Stimulated activated CD8-positive, alpha-beta memory T cell treated with anti-CD3 and anti-CD28 coated beads, Interleukin-7, amount 100 ng/mL, for 24 hours (primary cell): ENCODE data around the gene PCBP4.

Experiments used
- DNase-seq: peaks from one replicate; pipeline ENCODE4 v3.0.0-alpha.2; 2020; ENCODE audit warnings: low read depth

The PCBP4 gene

GRCh38 chr3:51967384-51968169, at the start of gene PCBP4:
Gene PCBP4, minus strand, starts transcription at chr3:51967454. Its CDS starts 6,214 bp downstream, at chr3:51961240.
- no peak for DNase-seq

DNA sequence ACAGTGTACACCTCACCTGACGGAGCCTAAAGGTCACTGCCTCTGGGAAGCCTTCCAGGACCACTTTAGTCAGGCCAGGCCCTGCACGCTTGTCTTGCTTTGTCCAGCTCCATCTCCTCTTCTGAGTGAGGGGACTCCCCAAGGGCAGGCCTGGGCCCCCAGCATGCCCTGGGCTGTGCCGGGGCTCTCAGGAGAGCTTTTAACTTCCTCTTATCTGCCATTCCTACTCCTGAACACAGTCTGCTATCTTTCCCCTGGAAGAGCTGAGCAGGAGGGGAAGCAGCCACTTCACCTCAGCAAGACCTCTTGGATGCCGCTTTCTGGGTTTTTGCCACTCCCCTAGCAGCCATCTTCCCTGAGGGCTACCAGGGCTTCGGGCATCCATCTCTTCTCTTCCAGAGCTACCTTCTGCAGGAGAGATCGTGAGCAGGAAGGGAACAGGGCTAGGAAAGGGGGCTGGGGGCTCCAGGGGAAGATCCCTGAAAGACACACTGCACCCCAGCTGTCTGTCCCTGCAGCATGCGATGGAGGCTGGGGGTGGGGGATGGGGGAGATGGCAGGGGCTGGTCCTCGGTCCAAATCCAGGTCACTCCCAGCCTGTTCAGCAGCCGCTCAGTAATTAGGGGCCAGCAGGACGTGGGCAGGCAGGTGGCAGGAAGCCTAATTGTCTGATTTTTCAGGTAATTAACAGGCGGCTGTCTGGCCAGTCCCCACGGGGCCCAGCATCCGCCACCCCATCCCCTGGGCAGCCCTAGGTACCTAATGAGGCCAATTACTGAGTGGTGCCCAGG, 48.4 kb upstream of the PCBP4 start:
- DNase-seq, result no peak

- DNase-seq, result no peak
Observed at GRCh38 chr3:52014613-52015012, 47.4 kb upstream of the PCBP4 start.

GRCh38 chr3:52013802-52014598, 46.7 kb upstream of the PCBP4 start:
- DNase-seq, result no peak

DNA sequence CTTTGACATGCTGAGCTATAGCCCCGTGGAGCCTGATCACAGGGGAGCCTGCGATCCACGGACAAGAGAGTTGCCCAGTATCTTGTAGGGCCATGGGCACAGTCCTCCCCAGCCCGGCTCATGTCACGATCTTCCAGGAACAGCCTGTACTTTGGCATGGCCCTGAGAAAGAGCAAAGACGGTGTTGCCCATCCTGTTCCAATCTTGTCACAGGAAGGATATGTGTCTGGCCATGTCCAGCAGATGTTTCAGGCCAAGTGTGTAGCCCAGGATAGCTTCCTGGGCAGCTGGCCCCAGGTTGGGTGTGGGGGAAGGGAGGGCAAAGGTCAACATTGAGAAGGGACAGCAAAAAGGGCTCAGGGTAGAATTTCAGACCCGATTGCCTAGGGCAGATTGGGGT, 45.4 kb upstream of the PCBP4 start:
- no peak for DNase-seq

GRCh38 chr3:52010431-52010830, 43.2 kb upstream of the PCBP4 start:
- DNase-seq, result no peak

- no peak for DNase-seq
Observed at GRCh38 chr3:52007291-52007690, 40.0 kb upstream of the PCBP4 start.

DNA sequence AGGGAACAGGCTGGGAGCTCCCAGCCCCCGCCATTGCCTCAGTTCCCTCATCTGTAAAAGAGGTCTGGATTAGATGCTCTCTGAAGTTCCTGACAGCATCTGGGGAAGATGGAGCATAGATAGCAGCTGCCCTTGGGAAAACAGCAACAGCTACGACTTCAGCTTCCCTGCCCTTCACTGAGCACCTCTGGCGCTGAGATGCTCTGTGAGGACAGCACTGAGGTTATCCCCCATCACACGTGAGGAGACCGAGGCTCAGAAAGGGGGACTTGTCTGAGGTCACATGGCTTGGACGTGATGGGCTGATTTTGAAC, 39.5 kb upstream of the PCBP4 start:
- DNase-seq, result no peak

- DNase-seq, result no peak
Observed at GRCh38 chr3:52006017-52006819, 39.0 kb upstream of the PCBP4 start.

GRCh38 chr3:52005571-52005986, 38.3 kb upstream of the PCBP4 start:
- no peak for DNase-seq

DNA sequence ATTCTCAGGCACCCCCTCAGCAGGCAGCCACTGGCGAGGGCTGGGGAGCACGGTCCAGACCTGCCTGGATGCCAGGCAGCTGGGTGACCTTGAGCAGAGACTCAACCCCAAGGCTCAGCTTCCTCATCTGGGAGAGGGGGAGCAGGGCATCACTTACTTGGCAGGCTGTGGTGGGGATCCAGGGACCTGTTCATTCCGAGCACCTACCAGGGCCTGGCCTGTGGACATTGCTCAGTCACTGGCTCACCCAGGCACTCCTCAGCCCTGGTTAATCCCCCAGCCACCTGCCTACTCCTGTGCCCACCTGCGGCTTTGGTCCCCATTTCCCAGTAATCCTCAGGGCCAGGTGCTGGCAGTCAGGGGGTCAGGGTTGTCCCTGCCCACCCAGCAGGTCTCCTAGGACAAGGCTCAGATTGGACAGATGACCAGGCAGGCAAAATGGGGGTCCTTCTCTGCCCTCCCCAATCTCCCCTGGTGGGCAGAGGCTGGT, 37.7 kb upstream of the PCBP4 start:
- DNase-seq, result no peak

GRCh38 chr3:52004163-52004787, 37.0 kb upstream of the PCBP4 start:
- DNase-seq, result no peak

DNA sequence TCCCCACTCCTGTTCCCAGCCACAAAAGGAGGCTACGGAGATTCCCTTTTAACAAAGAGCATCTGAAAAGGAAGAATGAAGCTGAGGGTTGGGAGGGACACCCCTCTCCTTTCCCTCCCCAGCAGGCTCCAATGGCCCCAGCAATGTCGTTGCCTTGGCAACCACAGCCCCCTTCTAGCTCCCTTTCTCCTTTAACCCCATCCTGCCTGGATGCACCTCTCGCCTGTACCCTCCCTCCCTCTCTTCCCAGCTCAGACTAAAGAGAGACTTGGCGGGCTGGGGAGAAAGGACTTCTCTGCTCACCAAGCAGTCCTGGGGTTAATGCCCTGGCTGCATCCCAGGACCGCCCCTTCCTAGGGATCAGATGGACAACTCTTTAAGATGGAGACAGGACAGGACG, 35.5 kb upstream of the PCBP4 start:
- no peak for DNase-seq

DNA sequence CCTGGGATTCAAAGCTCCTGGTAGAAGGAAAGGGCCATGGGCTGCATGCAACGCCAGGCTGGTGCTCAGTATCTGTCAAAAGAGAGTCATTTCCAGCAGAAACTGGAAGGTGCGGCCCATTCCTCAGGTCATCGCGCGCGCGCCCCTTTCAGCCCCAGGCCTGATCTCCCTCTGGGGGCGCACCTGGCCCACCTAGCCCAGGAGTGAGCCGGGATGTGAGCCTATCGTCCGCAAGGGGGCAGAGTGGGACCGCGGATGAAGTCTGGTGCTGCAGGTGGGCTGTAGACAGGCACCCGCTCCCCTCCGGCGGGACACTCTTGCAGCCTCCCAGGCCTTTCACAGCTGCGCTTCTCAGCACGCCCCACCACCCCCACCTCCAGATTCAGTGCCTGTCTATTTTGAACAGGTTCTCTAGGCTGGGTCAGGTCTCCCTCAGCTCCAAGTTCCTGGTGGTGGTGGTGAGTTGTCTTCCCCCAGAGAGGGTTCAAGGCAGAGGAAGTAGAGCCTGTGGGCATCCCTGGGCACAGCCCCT, 34.3 kb upstream of the PCBP4 start:
- DNase-seq, result peak; percentile 70

- DNase-seq, result no peak
Observed at GRCh38 chr3:51999846-52000245, 32.6 kb upstream of the PCBP4 start.

- DNase-seq, result no peak
Observed at GRCh38 chr3:51998774-51999173, 31.5 kb upstream of the PCBP4 start.

GRCh38 chr3:51997935-51998596, 30.8 kb upstream of the PCBP4 start:
- no peak for DNase-seq

DNA sequence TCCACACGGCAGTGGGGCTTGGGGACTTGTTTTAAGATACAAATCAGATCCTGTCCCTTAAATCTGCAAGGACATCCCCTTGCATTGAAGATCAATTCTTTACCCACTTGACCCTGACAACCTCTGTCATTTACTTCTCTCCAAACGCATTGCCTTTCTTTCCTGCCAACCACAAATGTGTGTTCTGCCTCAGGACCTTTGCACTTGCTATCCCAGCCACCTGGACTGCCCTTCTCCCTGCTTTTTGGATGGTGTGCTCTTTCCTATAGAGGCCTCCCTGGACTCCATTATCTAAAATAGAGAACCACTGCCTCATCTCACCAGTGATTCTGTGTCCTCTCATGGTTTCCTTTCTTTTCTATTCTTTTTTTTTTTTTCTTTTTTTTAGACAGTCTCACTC, 29.9 kb upstream of the PCBP4 start:
- no peak for DNase-seq

DNA sequence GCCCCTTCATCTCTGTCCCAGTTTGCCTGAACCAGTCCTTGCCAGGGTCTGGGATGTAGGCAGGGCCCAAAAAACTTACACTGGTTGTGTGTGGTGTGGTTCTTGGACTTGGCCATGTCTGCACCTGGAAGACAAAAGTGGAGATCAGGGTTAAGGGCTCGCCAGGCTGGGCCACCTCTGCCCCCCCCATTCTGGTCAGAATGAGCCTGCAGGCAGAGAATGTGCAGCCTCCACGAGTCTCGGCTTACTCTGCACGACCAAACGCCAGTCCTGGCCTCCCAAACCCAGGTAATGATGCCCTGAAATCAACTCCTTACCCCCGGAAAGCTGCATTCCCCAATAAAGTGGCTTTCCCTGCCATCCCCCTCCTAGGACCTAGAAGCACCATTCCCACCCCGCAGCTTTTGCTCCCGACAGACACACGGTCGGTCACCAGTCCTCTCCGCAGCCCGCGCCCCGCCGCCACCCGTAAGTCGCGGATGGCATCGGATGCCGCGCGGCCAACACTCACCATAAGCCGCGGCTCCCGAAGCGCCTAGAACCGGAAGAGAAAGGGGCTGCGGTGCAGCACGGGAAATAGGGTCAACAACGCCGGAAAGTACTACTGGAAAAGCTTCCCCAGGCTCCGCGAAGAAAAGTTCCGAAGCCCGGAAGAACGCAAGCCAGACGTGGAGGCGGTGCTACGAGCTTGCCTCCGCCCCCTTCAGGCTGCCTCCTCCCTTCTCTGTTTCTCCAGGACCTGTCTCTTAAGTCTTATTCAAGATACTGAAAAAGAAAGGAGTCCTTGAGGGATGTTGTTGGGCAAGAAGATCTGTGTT, 28.3 kb upstream of the PCBP4 start, which contains the start of gene RPL29:
Gene RPL29, minus strand, starts transcription at position 550 of the 818 bp plus-strand sequence. Its CDS starts 434 bp downstream, at position 116.
- peak; percentile 69 for DNase-seq
